Measurements from ENCODE around the gene NASP. TPM values are rescaled to one million over a fixed set of nuclear protein-coding genes. Genes with fewer than 3 reads are reported as not detected.

The NASP gene
- total RNA-seq, 1 donor from 2014 or later, result 34.5 TPM

DNA sequence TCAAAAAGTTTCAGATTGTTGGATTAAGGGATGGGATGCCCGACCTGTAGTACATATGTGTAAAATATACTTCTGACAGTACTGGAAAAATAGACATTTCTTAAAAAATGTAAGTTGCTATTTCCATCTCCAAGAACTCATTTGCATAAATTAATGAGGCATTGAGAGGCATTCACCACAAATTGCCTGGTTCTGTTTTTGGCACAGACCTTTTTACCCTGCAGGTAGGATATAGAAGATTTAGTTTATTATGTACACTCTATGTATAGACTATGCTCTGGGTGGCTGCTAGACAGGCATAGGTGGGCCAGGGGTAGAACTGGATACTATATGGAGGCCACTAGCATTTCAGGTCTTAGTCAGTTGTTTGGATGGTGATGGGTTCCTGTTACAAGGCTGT is 32.0 kb downstream of the NASP start:
- H3K4me3 ChIP-seq, result no peak overlapping the region
- intact Hi-C loops (cut with micrococcal nuclease), result no loop called here
- H3K4me1 ChIP-seq, result peaks cover 21% of the 10 kb centered on the region
- no peak for DNase-seq
- H3K9me3 ChIP-seq (replicated peaks), result no peaks in the 10 kb centered on the region
- H3K27me3 ChIP-seq (ENCODE audit: low read depth), result no peaks in the 10 kb centered on the region
- no peak overlapping the region for H3K27ac ChIP-seq (replicated peaks)
- TF ChIP-seq, protein P1, sequence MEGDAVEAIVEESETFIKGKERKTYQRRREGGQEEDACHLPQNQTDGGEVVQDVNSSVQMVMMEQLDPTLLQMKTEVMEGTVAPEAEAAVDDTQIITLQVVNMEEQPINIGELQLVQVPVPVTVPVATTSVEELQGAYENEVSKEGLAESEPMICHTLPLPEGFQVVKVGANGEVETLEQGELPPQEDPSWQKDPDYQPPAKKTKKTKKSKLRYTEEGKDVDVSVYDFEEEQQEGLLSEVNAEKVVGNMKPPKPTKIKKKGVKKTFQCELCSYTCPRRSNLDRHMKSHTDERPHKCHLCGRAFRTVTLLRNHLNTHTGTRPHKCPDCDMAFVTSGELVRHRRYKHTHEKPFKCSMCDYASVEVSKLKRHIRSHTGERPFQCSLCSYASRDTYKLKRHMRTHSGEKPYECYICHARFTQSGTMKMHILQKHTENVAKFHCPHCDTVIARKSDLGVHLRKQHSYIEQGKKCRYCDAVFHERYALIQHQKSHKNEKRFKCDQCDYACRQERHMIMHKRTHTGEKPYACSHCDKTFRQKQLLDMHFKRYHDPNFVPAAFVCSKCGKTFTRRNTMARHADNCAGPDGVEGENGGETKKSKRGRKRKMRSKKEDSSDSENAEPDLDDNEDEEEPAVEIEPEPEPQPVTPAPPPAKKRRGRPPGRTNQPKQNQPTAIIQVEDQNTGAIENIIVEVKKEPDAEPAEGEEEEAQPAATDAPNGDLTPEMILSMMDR (IDR thresholded peaks at IDR 0.05; ENCODE audit: borderline replicate concordance), result no peak
- H3K36me3 ChIP-seq, result peaks cover 70% of the 10 kb centered on the region

DNA sequence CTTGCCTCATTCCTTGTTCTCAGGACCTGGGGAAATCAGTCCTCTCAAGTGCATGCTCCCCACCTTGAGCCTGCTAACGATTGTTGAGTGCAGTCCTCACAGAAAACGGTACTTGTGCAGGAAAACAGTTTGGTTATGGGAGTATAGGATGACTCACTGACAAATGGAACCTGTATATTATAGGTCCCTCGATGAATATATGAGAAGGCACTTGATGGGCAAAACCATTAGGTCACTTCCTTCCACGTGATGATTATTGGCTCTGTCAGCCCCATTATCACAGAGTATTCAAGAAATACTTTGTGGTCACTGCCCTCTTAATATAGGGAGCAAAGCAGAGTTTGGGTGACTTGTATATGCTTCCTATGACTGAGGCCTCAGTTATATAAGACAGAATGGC is 33.8 kb downstream of the NASP start:
- Histone ChIP-seq H3K27me3 (ENCODE audit: low read depth) (no peaks in the 10 kb centered on the region), H3K4me3 (no peak overlapping the region), H3K4me1 (peaks cover 39% of the 10 kb centered on the region), H3K9me3 (replicated peaks) (no peaks in the 10 kb centered on the region), H3K36me3 (peaks cover 64% of the 10 kb centered on the region), H3K27ac (replicated peaks) (no peak overlapping the region)
- intact Hi-C loops (cut with micrococcal nuclease), result no loop called here
- no peak for DNase-seq
- TF ChIP-seq, protein P1 (IDR thresholded peaks at IDR 0.05; ENCODE audit: borderline replicate concordance), result no peak

DNA sequence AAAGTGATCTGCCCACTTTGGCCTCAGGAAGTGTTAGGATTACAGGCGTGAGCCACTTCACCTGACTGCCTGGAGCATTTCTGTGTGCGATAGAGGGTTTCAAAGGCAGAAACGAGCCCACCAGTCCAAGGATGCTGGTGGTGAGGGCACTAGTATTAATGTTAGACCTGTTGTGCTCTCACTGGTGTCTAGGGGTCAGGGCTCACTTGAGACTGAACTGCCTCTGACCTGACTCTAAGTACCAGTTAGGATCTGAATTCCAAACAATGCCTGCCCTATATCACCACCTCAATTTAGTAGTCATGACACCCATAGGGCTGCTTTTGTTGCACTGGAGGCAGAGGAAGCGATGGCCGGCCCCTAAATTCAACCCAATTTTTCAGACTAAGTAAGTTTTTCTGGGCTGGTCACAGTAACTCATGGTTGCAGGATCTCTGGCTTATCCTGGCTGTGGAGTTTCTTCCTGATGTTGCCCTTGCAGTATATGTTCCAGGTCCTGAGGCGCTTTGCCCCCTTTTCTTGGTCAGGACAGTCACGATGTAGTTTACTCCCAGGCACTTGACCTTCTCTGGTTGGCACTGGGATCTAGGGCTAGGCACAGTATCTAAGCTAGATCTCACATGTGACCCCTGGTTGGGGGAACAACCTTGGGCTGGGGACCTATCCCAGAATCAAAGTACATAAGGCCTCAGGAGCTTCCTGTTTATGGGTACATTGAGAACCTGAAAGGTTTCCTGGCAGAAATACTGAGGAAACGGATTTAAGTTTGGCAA is 35.5 kb downstream of the NASP start:
- peaks cover 58% of the 10 kb centered on the region for H3K36me3 ChIP-seq
- intact Hi-C loops (cut with micrococcal nuclease), result no loop called here
- H3K27me3 ChIP-seq (ENCODE audit: low read depth), result no peaks in the 10 kb centered on the region
- TF ChIP-seq, protein P1 (IDR thresholded peaks at IDR 0.05; ENCODE audit: borderline replicate concordance), result no peak
- DNase-seq, result no peak
- H3K9me3 ChIP-seq (replicated peaks), result no peaks in the 10 kb centered on the region
- no peak overlapping the region for H3K4me3 ChIP-seq
- peaks cover 48% of the 10 kb centered on the region for H3K4me1 ChIP-seq
- peak overlapping the region; percentile 60 for H3K27ac ChIP-seq (replicated peaks)

DNA sequence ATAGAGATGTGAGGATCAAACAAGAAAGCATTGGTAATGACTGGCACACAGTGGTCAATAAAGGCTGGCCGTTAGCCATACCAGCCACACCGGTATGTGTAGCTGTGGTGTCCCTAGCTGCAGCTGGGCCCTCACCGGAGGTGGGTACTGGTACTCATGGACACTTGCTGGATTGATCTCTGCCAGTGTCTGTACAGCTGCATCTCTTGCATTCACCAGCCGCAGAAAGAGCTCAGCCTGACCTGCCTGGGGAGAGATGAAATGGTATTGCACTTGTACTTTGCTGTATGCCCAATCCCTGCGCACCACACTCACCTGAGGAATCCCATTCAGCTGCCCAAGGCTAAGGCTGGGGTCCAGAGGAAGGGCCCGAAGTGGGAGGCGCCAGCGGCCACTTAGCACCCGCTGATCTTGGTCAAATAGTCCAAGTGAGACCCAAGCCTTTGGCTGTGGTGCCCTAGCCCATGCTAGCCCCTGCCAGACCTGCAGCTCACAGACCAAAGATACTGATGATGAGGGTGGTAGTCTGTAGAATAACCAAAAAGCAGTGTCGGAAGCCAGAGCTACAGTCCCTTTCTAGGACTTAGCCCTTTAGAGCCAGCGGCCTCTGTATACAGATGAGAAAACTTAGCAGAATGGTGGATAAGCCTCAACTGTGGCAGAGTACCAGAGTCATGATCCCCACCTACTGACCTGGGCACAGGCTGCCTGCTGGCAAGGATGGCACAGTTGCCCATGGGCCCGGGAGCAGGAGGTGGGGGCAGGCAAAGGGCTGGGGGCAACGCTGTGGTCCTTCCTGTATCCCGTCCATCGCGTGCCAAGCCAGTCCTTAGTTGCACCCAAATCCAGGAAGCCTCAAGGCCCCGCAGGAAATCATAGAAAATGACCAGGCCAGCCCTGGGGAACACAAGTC is 37.0 kb downstream of the NASP start:
- intact Hi-C loops (cut with micrococcal nuclease), result no loop called here
- H3K4me1 ChIP-seq, result peaks cover 48% of the 10 kb centered on the region
- H3K9me3 ChIP-seq (replicated peaks), result no peaks in the 10 kb centered on the region
- H3K27ac ChIP-seq (replicated peaks), result peak overlapping the region; percentile 60
- TF ChIP-seq, protein P1 (IDR thresholded peaks at IDR 0.05; ENCODE audit: borderline replicate concordance), result no peak
- H3K36me3 ChIP-seq, result peaks cover 53% of the 10 kb centered on the region
- no peaks in the 10 kb centered on the region for H3K27me3 ChIP-seq (ENCODE audit: low read depth)
- no peak overlapping the region for H3K4me3 ChIP-seq
- no peak for DNase-seq

DNA sequence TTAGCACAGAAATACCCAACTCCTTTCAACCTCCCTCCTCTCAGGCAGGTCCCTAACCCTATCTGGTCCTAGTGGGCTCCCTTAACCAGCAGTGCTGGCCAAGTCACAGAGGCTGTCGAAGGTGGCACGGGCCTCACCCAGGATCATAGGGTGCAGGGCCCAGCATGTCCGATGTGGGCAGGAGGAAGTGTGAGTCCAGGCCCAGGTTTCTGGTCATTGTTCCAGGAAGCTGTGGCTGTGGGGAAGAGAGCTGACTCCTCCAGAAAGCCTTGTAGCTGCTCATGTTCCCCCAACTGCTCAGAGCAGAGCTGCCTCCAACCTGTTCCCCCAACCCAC is 37.6 kb downstream of the NASP start:
- intact Hi-C loops (cut with micrococcal nuclease), result no loop called here
- Histone ChIP-seq H3K27ac (replicated peaks) (peak overlapping the region; percentile 60), H3K4me3 (no peak overlapping the region), H3K36me3 (peaks cover 53% of the 10 kb centered on the region), H3K9me3 (replicated peaks) (no peaks in the 10 kb centered on the region), H3K27me3 (ENCODE audit: low read depth) (no peaks in the 10 kb centered on the region), H3K4me1 (peaks cover 48% of the 10 kb centered on the region)
- TF ChIP-seq, protein P1 (IDR thresholded peaks at IDR 0.05; ENCODE audit: borderline replicate concordance), result no peak
- no peak for DNase-seq

Measured in left ventricle myocardium inferior (tissue), 1 donor.